Chondrocyte (in vitro differentiated cells): Measurements from ENCODE around the gene GAS2. TPM values are rescaled to one million over a fixed set of nuclear protein-coding genes. Genes with fewer than 3 reads are reported as not detected.

Source experiments
- DNase-seq: peaks from one replicate; pipeline ENCODE4 v3.0.0; 2021; ENCODE audit warnings: mixed read lengths, low spot score
- H3K27ac Mint-ChIP-seq: one replicate; pipeline ENCODE4 v1.8.0; 2021; ENCODE audit warnings: mild to moderate bottlenecking, moderate library complexity, mixed read lengths; ENCODE audit not compliant: unreplicated experiment
- H3K27me3 Mint-ChIP-seq: 2 replicates; pipeline ENCODE4 v1.8.0; 2021; ENCODE audit warnings: low read depth, mixed read lengths
- H3K36me3 Mint-ChIP-seq: 2 replicates; pipeline ENCODE4 v1.8.0; 2021; ENCODE audit warnings: low read depth, mixed read lengths
- H3K4me1 Mint-ChIP-seq: 2 replicates; pipeline ENCODE4 v1.8.0; 2021; ENCODE audit warnings: low read depth, mild to moderate bottlenecking, mixed read lengths
- H3K4me3 Mint-ChIP-seq: one replicate; pipeline ENCODE4 v1.8.0; 2021; ENCODE audit warnings: mild to moderate bottlenecking, moderate library complexity, mixed read lengths; ENCODE audit not compliant: unreplicated experiment
- H3K9me3 Mint-ChIP-seq: 2 replicates; pipeline ENCODE4 v1.8.0; 2021; ENCODE audit warnings: low read depth, mixed read lengths
- CTCF ChIP-seq: fragments of 200-600 bp; sonication (generic); IDR thresholded peaks from 2 replicates; pipeline ENCODE4 v1.5.0; 2021; ENCODE audit warnings: antibody characterized with exemption, mild to moderate bottlenecking, moderate library complexity
- total RNA-seq: library from RNA; stranded (reverse); gene quantifications from 3 replicates; pipeline ENCODE4 v1.2.1, GENCODE V29; 2021

GAS2 gene
- total RNA-seq, 1 donor from 2014 or later = 1.7 TPM

GRCh38 chr11:22685111-22685510, 18.7 kb downstream of the GAS2 start:
- Mint-ChIP-seq H3K27ac (peak overlapping the region; percentile 57), H3K9me3 (no peaks in the 10 kb centered on the region), H3K27me3 (no peaks in the 10 kb centered on the region), H3K4me3 (no peak overlapping the region), H3K4me1 (peaks cover 26% of the 10 kb centered on the region), H3K36me3 (no peaks in the 10 kb centered on the region)
- DNase-seq = no peak
- no peak for TF ChIP-seq CTCF

- H3K27me3 Mint-ChIP-seq = no peaks in the 10 kb centered on the region
- no peak for DNase-seq
- H3K9me3 Mint-ChIP-seq = no peaks in the 10 kb centered on the region
- TF ChIP-seq CTCF = no peak
- H3K36me3 Mint-ChIP-seq = no peaks in the 10 kb centered on the region
- H3K4me3 Mint-ChIP-seq = no peak overlapping the region
- no peak overlapping the region for H3K27ac Mint-ChIP-seq
- peaks cover 33% of the 10 kb centered on the region for H3K4me1 Mint-ChIP-seq
Measured at GRCh38 chr11:22688914-22689313, 22.5 kb downstream of the GAS2 start.

GRCh38 chr11:22690257-22690656, 23.8 kb downstream of the GAS2 start:
- Mint-ChIP-seq H3K36me3 (no peaks in the 10 kb centered on the region), H3K27me3 (no peaks in the 10 kb centered on the region), H3K27ac (peak overlapping the region; percentile 32), H3K4me3 (no peak overlapping the region), H3K9me3 (no peaks in the 10 kb centered on the region), H3K4me1 (peaks cover 28% of the 10 kb centered on the region)
- no peak for TF ChIP-seq CTCF
- DNase-seq = no peak

GRCh38 chr11:22690871-22691270, 24.5 kb downstream of the GAS2 start:
- Mint-ChIP-seq H3K27me3 (no peaks in the 10 kb centered on the region), H3K4me3 (no peak overlapping the region), H3K36me3 (no peaks in the 10 kb centered on the region)

GRCh38 chr11:22699388-22699787, 33.0 kb downstream of the GAS2 start:
- TF ChIP-seq CTCF = no peak
- no peak overlapping the region for H3K4me3 Mint-ChIP-seq

More at GRCh38 chr11:22690871-22691270, 24.5 kb downstream of the GAS2 start:
- DNase-seq = no peak
- TF ChIP-seq CTCF = no peak
- Mint-ChIP-seq H3K27ac (peak overlapping the region; percentile 43), H3K4me1 (peaks cover 24% of the 10 kb centered on the region), H3K9me3 (no peaks in the 10 kb centered on the region)

More at GRCh38 chr11:22699388-22699787, 33.0 kb downstream of the GAS2 start:
- Mint-ChIP-seq H3K27ac (no peak overlapping the region), H3K4me1 (peaks cover 20% of the 10 kb centered on the region), H3K36me3 (no peaks in the 10 kb centered on the region), H3K27me3 (no peaks in the 10 kb centered on the region), H3K9me3 (no peaks in the 10 kb centered on the region)
- no peak for DNase-seq
